Calu3 (cell line): Measurements from ENCODE around the gene ZNF343. TPM values are rescaled to one million over a fixed set of nuclear protein-coding genes. Genes with fewer than 3 reads are reported as not detected.

Source experiments
- BruUV-seq: library from RNA; stranded (reverse); fragments of 400-500 nt; replicated peaks from 2 replicates; lab custom pipeline; 2021; lab: Mats Ljungman, UMichigan
- CTCF ChIA-PET: fragments of 300-600 bp; sonication (Branson Sonifier 250); formaldehyde crosslinking; loops from one replicate; lab custom pipeline; 2022; ENCODE audit warnings: antibody characterized with exemption; lab: Charles Lee
- DNase-seq: peaks from one replicate; pipeline ENCODE4 v3.0.0; 2022
- H3K27ac Mint-ChIP-seq: one replicate; pipeline ENCODE4 v1.8.0; 2022; ENCODE audit warnings: mixed read lengths; ENCODE audit not compliant: unreplicated experiment
- H3K27me3 Mint-ChIP-seq: one replicate; pipeline ENCODE4 v1.8.0; 2022; ENCODE audit warnings: mixed read lengths; ENCODE audit not compliant: unreplicated experiment
- H3K36me3 Mint-ChIP-seq: one replicate; pipeline ENCODE4 v1.8.0; 2022; ENCODE audit warnings: mild to moderate bottlenecking, moderate library complexity, mixed read lengths; ENCODE audit not compliant: insufficient read depth, unreplicated experiment
- H3K4me1 Mint-ChIP-seq: one replicate; pipeline ENCODE4 v1.8.0; 2022; ENCODE audit warnings: mild to moderate bottlenecking, low read depth, mixed read lengths; ENCODE audit not compliant: unreplicated experiment
- H3K4me3 Mint-ChIP-seq: one replicate; pipeline ENCODE4 v1.8.0; 2022; ENCODE audit warnings: mild to moderate bottlenecking, low read depth, moderate library complexity, mixed read lengths; ENCODE audit not compliant: unreplicated experiment
- H3K9me3 Mint-ChIP-seq: one replicate; pipeline ENCODE4 v1.8.0; 2022; ENCODE audit warnings: low read depth, mixed read lengths; ENCODE audit not compliant: unreplicated experiment
- intact Hi-C: fragments of 100-400 bp; cut with micrococcal nuclease; formaldehyde crosslinking; loops from one replicate; pipeline ENCODE4 v1.10.0; 2022; ENCODE audit not compliant: unreplicated experiment
- total RNA-seq: library from RNA; stranded (reverse); gene quantifications from 2 replicates; pipeline ENCODE4 v1.2.3, GENCODE V29; 2022
- TF ChIP-seq, protein P1 (sequence below): fragments of 200-600 bp; IDR thresholded peaks from one replicate; pipeline ENCODE4 v1.8.0; 2022; ENCODE audit warnings: antibody characterized with exemption; ENCODE audit not compliant: unreplicated experiment

ZNF343 gene
- total RNA-seq, 1 experiment from 2014 or later = 6.5 TPM

DNA sequence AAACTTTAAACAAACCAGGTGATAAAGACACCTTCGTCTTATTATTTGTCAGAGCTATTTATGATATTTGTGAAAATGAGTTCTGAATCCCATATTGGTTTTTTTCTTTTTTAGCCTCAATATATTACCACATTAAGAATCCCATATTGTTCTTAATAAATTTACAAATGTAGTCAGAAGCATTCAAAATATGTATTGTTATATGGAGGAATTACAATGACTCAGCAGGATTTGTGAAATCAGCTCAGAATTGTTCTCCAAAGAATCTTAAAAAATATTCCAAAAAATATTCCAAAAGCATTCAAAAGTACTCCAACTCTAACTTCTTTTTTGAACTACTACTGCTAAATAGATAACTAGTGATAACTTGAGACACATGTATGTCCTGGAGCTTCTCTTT lies 6.5 kb upstream of the ZNF343 start:
- intact Hi-C loops = no loop called here
- peaks cover under 1% of the 10 kb centered on the region for H3K27me3 Mint-ChIP-seq
- TF ChIP-seq, protein P1, sequence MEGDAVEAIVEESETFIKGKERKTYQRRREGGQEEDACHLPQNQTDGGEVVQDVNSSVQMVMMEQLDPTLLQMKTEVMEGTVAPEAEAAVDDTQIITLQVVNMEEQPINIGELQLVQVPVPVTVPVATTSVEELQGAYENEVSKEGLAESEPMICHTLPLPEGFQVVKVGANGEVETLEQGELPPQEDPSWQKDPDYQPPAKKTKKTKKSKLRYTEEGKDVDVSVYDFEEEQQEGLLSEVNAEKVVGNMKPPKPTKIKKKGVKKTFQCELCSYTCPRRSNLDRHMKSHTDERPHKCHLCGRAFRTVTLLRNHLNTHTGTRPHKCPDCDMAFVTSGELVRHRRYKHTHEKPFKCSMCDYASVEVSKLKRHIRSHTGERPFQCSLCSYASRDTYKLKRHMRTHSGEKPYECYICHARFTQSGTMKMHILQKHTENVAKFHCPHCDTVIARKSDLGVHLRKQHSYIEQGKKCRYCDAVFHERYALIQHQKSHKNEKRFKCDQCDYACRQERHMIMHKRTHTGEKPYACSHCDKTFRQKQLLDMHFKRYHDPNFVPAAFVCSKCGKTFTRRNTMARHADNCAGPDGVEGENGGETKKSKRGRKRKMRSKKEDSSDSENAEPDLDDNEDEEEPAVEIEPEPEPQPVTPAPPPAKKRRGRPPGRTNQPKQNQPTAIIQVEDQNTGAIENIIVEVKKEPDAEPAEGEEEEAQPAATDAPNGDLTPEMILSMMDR = no peak
- no peak overlapping the region for H3K27ac Mint-ChIP-seq
- no peak for DNase-seq
- H3K9me3 Mint-ChIP-seq = no peaks in the 10 kb centered on the region
- no peaks in the 10 kb centered on the region for H3K36me3 Mint-ChIP-seq
- no TSS peak for BruUV-seq
- H3K4me3 Mint-ChIP-seq = no peak overlapping the region
- H3K4me1 Mint-ChIP-seq = no peaks in the 10 kb centered on the region
- CTCF ChIA-PET = no interaction called here

DNA sequence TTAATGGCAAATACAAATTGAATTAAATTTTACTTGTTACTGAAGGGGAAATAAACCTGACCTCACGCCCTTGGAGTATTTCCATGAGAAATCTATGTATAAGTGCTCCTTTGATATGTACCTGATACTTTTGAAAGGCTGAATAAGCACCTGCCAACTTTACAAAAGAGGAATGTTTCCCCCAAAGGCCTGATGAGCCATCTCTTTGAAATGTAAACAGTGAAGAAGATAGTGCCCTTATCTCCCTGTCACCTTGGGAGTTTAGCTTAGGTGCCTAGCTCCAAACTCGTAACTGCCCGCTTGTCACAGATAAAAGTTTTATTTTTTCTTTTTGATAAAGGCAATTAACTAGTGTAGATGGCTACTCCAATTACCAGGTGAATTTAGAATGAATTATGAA lies 1.1 kb upstream of the ZNF343 start:
- intact Hi-C loops = no loop called here
- BruUV-seq = no TSS peak
- H3K27me3 Mint-ChIP-seq = no peaks in the 10 kb centered on the region
- no peak overlapping the region for H3K27ac Mint-ChIP-seq
- peak overlapping the region; percentile 98 for H3K4me3 Mint-ChIP-seq
- no peaks in the 10 kb centered on the region for H3K4me1 Mint-ChIP-seq
- TF ChIP-seq, protein P1 = no peak
- CTCF ChIA-PET = no interaction called here
- DNase-seq = no peak
- H3K9me3 Mint-ChIP-seq = no peaks in the 10 kb centered on the region
- H3K36me3 Mint-ChIP-seq = peaks cover 16% of the 10 kb centered on the region

DNA sequence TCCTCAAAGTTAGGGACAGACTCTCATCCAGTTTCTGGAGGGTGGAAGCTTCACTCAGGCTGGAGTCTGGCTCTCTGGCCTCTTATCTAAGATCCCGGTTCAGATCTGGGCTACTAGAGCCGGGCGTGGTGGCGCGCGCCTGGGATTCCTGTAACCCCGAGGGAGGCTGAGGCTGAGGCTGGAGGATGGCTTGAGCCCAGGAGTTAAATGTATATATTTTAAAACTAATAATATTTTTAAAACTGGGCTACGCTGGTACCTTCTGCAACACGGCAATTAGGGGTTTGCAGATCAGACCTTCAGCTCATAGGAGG lies 710 bp upstream of the ZNF343 start:
- no peak overlapping the region for H3K27ac Mint-ChIP-seq

DNA sequence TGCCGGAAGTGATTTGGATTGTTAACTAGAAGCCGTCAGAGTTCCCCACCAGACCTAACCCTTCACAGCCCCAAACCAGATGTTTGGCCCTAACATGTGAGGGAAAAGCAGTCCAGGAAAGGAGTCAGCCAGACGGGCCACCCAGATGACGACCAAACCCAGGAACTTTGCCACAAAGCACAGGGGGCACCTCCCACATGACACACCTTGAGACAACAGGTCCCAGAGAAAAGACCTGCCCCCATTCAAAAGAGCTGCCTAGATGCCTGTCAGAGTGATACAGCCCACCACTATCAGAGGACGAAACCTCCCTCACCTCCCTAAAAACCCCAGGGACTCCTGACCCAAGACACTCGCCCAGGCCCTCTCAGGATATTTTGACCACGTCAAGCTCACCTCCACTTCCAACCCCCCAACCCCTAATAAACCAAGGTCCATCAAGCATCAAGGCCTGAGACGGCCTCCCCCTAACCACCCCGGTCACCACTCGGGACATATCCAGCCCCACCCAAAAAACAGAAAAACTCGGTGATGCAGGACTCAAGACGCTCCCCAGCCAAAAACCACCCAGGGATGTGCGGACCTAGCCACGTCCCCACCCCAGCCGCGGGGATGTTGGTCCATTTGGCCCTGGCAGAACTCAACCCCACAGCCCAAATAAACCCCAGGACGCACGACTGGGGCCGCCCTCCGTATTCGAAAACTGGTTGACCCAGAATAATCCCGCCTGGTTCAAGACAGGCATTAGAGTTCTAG lies 662 bp downstream of the ZNF343 start:
- no peaks in the 10 kb centered on the region for H3K27me3 Mint-ChIP-seq
- BruUV-seq = no TSS peak
- TF ChIP-seq, protein P1 = no peak
- DNase-seq = no peak
- H3K4me3 Mint-ChIP-seq = peak overlapping the region; percentile 98
- CTCF ChIA-PET = no interaction called here
- H3K27ac Mint-ChIP-seq = peak overlapping the region; percentile 80
- no peaks in the 10 kb centered on the region for H3K4me1 Mint-ChIP-seq
- H3K9me3 Mint-ChIP-seq = no peaks in the 10 kb centered on the region
- H3K36me3 Mint-ChIP-seq = peaks cover 16% of the 10 kb centered on the region
- intact Hi-C loops = no loop called here

More for the DNA sequence above, 710 bp upstream of the ZNF343 start:
- Mint-ChIP-seq H3K36me3 (peaks cover 16% of the 10 kb centered on the region), H3K9me3 (no peaks in the 10 kb centered on the region), H3K27me3 (no peaks in the 10 kb centered on the region), H3K4me1 (no peaks in the 10 kb centered on the region), H3K4me3 (peak overlapping the region; percentile 98)
- no TSS peak for BruUV-seq
- CTCF ChIA-PET = interaction anchor here (0.6 kb wide), 1 partner anchor 34 kb away, joined by 4 read pairs; no protein-coding TSS in a partner anchor
- TF ChIP-seq, protein P1 = no peak
- intact Hi-C loops = no loop called here
- no peak for DNase-seq
